Loucy (cell line): ENCODE results near the gene PPP2R5B.

ENCODE experiments used
- EZH2phosphoT487 ChIP-seq: fragments of 200-600 bp; IDR thresholded peaks from 2 replicates; pipeline ENCODE4 v1.6.1; 2018; ENCODE audit warnings: antibody characterized with exemption, mild to moderate bottlenecking, moderate library complexity, borderline replicate concordance
- TF ChIP-seq, protein P1 (sequence below): fragments of 200-600 bp; sonication (generic); conservative IDR thresholded peaks from 2 replicates; pipeline ENCODE4 v1.5.1; 2014; ENCODE audit warnings: mild to moderate bottlenecking, antibody characterized with exemption, low read length

DNA sequence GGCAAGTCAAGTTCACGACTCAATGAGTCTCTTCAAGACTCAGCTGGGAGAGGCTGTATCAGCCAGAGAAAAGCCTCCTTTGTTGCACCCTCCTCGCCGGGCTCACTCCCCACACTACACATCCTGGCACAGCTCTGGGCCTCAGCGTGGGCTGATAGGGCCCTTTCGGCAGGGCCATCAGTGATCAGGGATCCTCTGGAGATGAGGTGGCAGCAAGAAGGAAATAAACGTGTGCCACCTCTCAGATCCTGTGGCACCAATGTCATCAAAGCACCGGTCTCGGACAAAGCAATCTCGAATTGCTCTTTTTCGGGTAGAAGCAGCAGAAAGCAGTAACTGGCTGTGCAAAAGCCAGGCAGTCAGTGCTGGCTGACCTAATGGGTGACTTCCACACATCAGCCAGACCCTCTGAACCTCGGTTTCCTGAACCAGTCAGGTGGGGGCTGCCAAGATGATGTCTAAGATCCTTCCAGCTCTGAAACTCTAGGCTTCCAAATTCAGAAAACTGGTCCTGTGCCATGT is 48.2 kb upstream of the PPP2R5B start:
- TF ChIP-seq EZH2phosphoT487 = no peak
- TF ChIP-seq, protein P1, sequence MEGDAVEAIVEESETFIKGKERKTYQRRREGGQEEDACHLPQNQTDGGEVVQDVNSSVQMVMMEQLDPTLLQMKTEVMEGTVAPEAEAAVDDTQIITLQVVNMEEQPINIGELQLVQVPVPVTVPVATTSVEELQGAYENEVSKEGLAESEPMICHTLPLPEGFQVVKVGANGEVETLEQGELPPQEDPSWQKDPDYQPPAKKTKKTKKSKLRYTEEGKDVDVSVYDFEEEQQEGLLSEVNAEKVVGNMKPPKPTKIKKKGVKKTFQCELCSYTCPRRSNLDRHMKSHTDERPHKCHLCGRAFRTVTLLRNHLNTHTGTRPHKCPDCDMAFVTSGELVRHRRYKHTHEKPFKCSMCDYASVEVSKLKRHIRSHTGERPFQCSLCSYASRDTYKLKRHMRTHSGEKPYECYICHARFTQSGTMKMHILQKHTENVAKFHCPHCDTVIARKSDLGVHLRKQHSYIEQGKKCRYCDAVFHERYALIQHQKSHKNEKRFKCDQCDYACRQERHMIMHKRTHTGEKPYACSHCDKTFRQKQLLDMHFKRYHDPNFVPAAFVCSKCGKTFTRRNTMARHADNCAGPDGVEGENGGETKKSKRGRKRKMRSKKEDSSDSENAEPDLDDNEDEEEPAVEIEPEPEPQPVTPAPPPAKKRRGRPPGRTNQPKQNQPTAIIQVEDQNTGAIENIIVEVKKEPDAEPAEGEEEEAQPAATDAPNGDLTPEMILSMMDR = no peak
